Activated naive CD8-positive, alpha-beta T cell treated with anti-CD3 and anti-CD28 coated beads, Interleukin-2, amount 50 U/mL, for 16 hours (primary cell): ENCODE results near the gene GPR82.
"Not testable (repeated sequence)": the region's sequence is repeated elsewhere in the genome, so short reads cannot be mapped to it uniquely, and the experiment has no call there.

Source experiments
- DNase-seq: peaks from one replicate; pipeline ENCODE4 v3.0.0-alpha.2; 2020; ENCODE audit warnings: low read depth, low spot score

Gene GPR82, protein sequence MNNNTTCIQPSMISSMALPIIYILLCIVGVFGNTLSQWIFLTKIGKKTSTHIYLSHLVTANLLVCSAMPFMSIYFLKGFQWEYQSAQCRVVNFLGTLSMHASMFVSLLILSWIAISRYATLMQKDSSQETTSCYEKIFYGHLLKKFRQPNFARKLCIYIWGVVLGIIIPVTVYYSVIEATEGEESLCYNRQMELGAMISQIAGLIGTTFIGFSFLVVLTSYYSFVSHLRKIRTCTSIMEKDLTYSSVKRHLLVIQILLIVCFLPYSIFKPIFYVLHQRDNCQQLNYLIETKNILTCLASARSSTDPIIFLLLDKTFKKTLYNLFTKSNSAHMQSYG

DNA sequence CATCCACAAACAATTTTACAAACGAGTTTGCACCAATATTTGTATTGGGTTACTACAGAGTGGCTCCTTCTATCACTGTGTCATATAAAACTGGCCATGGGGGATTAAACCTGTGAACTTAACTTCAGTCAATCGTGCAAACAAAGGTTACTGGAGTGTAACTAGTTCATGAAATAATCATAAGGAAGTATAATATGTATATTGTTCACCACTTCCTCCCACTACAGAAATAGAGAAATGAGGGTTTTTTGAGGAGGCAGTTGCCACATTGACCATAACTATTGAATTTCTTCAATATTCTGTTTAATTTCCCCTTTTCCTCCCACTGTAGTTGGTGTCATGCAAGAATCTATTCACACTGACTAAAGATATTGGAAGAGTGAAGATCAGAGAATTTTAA, at the start of gene GPR82:
TSS of gene GPR82 (plus strand) at position 356 of the 400 bp plus-strand sequence. CDS start 2,846 bp downstream, outside the sequence.
- no peak for DNase-seq

DNA sequence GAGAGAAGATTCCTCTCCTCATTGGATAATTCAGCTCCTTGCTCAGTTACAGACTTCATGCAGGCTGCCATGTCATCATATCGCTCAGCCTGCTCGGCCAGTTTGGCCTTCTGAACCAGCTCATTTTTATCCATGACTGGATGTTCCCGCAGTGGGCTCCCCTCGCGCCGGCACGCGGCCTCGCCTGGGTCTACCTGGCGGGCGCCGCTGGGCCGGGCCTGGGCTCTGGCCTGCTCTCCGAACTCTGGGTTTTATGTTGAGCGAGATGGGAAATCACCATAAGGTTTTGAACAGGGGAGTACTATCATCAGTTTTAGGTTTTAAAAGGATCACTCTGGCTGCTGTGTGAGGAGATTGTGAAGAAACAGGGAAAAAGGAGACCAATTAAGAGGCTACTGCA, 47.6 kb upstream of the GPR82 start:
- DNase-seq, result not testable (repeated sequence)

DNA sequence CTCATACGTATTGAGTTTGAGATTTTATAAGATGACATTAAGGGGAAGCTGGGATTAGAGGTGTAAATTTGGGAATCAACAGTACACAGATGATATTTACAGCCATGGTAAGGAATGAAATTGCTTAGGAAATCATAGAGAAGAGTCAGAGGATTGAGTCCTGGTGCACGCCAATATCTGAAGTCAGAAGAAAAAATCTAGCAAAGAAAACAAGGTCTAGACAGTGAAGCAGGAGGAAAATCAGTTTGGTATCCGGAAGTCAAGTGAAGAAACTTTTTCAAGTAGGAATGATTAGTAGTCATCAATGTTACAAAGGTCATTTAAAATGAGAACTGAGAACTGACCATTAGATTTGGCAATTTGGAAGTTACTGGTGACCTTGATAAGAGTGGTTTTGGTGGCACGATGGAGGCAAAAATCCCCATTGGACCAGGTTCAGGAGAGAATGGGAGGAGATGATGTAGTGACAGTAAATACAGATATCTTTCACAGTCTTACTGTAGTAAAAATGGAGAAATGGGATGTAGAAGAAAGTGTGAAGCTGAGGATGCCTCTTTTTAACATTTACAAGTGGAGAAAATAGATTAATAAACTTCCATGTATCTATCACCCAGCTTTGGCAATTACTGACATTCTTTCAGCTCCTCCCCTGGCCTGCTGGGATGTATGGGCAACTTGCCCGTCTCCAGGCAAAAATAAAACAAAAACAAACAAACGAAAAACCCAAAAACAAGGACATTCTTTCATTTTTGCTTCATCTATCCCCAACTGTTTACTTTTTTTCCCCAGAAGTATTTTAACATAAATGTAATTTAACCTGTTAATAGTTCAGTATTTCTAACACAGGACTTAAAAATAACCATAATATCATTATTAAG, 46.6 kb upstream of the GPR82 start:
- DNase-seq, result no peak

DNA sequence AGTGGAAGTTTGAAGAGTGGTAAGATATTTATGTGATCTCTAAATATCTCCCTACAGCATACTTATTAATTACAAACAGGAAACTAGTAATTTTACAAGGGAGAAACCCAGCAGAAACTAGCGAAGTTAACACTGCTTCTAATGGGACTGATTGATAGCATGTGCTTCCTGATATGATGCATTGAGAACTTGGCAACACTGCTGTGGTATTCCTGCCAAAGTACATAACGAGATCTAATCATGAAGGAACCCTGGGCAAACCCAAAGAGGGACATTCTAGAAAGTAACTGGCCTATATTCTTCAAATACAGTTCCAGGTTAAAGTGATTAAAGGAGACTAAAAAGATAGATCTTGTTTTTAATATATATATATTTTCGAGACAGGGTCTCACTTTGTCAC, 39.8 kb upstream of the GPR82 start:
- DNase-seq, result no peak

DNA sequence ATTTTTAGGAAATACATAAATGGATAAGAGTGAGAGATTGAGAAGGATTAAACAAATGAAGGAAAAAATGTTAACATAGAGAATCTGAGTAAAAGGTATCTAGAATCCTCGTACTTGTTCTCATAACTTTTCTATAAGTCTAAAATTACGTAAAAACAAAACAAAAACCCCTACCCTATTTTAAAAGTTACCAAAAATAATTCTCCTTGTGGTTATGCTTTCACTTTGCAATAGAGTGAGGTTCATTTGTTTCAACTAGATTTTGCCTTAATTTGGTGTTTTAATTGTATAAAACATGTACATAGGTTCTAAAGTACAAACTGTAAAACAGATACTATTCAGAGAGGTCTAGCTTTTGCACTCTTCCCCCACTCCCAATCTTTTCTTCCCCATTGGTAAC, 39.0 kb upstream of the GPR82 start:
- no peak for DNase-seq

DNA sequence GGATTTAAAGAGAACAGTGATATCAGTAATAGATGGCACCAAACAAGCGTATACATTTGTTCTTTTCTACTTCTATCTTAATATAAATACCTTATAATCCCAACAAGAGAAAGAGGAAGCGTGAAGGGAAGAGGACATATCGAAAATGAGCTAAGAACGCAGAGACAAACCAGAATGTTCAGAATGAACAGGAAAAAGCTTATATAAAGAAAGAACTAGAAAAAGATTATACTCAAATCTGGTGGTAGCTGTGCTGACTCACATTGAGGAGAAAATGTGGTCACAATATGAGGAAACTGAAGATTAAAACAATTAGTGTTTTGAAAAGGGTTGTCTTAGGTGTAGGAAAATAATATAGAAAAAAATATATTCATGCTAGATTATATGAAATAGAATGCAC, 37.2 kb upstream of the GPR82 start:
- no peak for DNase-seq

DNA sequence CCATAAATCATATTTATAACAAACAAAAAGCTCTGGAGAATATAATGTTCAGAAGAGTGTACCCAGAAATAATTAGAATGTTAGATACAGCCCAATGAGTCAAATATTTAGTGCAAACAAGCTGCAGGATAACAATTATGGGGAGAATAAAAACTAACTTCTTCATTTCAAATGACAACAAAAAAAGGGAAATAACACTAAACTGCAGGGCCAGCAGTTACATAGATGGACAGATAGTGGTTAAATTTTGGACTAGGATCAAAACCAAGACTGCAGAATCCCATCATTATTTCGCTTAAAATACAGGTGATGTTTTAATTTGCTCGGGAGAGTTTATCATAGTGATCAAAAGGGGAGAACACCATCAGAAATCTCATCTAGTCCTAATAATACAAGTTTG, 35.8 kb upstream of the GPR82 start:
- no peak for DNase-seq

DNA sequence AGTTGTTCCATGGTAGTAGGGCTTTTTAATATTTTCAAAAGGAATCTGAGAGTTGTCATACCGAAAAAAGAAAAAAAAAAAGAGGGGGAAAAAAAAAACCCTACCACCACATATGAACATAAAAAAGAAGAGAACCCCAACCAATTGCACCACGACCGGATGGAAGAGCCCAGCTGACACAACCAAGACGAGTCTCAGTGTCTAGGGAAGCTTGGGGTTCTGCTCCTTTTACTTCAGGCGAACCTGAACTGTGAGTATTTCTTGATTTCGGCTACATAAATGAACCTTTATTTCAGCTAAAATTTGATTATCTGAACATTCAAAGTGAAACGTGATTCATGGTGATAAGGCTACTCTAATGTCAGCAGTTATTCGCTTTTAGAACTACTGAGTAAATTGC, 35.1 kb upstream of the GPR82 start, which contains the start of gene GPR34:
TSS of gene GPR34 (plus strand) at position 139 of the 400 bp plus-strand sequence. CDS start 6,661 bp downstream, outside the sequence.
- DNase-seq, result no peak

DNA sequence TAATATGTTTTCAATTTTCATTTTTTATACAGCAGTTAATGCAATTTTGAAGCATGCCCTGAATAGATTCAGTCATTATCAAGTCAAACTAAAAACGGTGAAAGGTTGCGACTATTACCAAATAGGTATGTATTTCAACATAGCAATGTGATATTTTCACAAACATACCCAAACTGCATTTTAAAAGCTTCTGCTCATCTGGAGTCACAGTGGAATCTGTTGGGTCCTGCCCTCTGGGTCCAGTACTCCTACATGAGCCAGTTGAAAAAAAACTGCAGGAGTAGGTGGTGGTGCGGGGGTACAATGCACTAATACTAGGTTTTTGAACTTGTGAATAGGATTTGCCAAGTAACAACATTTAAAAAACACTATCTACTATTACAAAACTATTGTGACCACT, 34.3 kb upstream of the GPR82 start:
- DNase-seq, result no peak

DNA sequence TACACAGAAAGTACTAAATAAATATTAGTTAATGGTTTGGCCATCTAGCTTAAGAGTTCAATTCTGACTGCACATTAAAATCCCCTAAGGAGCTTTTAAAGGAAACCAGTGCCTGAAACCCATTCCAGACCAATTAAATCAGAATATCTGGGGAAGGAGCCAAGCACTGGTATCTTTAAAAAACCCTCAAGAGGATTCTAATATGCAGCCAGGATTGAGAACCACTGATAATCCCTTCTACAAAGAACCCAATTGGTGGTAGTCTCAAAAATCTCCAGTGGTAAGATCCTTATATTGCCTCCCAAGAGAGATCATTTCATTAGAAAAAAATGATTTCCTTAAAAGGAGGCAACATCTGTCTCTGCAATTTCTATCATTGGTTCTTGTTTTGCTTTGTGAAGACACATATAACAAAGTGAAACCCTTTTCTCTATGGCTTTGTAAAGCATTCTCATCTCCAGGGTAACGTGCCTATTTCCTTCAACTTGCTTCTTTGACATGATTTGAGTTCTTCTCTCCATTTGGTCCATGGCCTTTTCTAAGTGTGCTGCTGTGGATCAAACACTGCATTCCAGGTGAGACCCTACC, 31.7 kb upstream of the GPR82 start:
- DNase-seq, result no peak

DNA sequence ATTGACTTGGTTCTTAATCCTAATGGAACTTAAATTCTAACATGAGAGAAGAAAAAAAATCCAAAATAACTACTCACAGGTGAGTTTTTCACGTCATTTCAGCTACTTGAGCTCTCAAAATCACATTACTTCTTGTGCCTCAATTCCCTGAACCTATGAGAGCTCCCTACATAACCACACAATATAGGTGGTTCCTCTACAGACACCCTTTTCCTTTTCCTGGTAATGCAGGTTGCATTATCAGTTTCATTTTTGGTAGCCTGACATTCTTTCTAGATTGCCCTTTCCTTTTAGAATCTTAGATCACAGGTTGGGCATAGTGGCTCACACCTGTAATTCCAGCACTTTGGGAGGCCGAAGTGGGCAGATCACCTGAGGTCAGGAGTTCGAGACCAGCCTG, 31.0 kb upstream of the GPR82 start:
- DNase-seq, result no peak

DNA sequence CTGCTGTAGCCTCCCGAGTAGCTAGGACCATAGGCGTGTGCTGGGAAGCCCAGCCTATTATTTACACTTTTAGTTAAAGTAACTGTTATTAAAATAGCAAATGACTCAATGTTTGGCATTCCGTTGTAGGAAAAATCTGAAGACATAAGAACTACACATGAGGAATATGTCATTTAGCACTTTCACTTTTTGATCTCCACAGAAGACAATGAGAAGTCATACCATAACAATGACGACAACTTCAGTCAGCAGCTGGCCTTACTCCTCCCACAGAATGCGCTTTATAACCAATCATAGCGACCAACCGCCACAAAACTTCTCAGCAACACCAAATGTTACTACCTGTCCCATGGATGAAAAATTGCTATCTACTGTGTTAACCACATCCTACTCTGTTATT, 28.6 kb upstream of the GPR82 start:
- DNase-seq, result no peak

DNA sequence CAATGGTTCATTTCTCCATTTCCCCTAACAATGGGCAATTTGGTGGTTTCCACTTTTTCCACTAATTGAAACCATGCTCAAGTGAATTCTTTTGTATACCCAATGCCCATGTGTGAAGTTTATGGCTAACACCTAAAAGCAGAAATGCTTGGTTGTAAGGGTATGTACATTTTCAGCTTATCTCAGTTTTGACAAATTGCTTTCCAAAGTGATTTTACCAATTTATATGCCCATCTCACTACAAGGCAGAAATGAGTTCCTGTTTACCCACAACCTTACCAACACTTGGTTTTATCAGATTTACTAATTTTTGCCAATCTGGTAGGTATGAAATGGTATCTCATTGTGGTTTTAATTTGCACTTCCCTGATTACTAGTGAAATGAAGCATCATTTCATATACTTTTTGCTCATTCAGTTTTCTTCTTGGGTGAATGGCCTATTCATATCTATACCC, 20.4 kb upstream of the GPR82 start:
- no peak for DNase-seq

DNA sequence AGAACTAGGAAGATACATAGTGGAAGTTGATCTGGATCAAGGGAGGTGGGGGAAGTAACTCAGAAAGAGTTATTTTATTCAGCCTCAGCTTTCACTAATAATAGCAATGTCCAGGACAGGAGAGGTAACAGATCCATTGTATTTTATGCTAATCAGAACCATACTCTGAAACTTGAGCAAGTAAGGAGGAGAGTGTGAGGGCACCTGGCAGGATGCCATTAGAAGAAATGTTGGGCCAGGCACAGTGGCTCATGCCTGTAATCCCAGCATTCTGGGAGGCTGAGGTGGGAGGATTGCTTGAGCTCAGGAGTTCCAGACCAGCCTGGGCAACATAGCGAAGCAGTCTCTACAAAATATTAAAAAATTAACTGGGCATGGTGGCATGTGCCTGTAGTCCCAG, 18.9 kb upstream of the GPR82 start:
- DNase-seq, result no peak

DNA sequence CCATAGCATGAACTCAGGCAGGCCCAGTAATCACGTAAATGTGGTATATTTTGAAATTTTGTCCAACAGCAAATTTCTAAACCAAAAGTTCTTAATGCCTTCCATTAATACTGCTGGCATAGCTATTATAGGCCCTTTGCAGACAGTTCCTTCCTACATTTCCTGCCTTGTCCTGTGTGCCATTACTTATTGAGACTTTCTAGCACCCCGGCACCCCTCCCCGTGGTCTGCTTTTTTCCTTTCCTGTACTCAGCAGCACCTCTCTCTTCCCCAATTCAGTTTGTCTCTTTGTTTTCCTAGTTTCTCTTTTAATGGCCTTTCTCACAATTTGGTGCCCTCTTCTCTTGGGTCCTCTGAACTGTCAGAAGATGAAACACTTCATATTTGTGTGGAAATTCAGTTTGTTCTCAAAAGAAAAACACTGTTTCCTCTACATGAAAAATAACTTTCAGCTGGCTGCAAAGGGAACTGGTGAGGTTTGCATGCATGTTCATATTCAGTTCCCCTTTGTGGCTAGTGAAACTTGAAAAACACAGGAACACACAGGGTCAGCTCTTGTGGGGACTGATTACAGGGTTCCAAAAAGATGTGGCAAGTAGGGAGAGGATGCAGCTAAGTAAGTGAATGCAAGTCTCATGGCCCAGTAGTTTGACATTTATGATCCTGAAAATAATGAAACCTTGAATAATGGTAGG, 18.2 kb upstream of the GPR82 start:
- DNase-seq, result no peak

DNA sequence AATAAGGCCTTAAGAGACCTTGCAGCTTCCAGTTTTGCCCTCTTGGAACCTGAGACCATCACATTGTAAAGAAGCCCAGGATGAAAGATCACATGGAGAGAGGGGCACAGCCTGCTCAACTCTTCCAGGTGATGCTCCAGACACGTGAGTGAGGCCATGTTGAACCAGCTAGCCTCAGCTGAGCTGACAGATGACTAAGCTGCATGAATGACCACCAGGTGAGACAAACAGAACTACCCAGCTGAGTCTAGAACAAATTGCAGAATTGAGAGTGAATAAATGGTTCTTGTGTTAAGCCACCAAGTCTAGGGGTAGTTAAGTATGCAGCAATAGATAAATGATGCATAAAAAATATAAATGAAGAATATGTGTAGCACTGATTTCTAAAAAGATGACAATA, 16.8 kb upstream of the GPR82 start:
- no peak for DNase-seq

DNA sequence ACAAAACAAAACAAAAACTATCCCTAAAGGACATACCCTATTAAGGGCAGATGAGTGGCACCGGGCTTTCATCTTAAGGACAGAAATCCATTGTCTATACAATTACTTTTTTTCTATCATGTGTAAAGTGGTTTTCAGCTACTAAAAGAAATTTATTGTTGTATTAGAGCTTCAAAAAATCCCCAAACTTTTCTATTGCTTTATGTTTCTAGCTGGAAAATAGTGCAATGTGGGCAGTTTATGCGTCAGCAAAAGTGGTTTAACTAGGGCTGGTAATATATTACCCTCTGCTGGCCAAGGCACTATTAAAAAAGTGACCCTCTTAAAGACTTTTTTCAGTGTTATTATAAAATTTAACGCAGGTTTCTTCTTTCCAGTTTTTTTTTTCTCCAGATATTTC, 15.5 kb upstream of the GPR82 start:
- no peak for DNase-seq

DNA sequence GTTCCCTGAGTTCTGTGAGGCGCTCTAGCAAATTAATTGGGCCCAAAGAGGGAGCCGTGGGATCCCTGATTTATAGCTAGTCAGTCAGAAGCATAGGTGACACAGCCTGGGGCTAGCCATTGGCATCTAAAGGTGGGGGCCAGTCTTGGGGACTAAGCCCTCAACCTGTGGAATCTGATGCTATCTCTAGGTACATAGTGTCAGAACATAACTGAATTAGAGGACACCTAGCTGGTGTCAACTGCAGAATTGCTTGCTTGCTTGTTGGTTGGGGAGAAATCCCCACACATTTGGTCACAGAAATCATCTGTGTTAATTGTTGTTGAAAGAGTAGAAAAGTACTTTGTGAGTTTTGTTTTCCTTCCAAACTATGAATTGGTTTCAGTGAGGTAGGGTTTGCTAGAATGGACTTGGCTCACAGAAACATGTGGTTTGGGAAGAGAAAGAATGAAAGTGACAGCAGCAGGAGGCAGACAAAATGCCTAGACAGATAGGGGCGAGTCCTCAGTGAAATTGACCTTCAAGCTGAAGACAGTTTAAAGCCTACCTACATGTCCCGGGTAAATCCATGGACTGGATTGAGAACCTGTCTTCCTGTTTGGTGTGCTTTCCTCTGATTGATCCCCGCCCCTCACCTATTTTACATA, 12.8 kb upstream of the GPR82 start:
- DNase-seq, result no peak

DNA sequence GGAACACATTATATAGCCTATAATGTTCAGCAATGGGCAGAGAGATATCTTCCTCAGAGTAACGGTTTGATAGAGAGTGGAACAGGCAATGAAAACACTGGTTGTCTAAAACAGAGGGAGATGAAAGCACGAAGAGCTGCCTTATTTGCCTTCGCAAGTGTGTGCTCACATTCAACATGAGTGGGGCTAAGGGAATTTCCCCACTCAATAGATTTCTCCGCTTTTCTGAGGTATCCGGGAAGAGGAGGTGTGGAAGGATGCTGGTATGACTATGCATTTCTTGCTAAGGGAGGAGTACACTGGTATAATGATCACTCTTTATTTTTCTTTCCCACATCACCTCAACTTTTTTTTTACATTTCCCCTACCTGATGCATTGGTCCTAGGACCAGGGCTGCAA, 7.8 kb upstream of the GPR82 start:
- DNase-seq, result no peak

DNA sequence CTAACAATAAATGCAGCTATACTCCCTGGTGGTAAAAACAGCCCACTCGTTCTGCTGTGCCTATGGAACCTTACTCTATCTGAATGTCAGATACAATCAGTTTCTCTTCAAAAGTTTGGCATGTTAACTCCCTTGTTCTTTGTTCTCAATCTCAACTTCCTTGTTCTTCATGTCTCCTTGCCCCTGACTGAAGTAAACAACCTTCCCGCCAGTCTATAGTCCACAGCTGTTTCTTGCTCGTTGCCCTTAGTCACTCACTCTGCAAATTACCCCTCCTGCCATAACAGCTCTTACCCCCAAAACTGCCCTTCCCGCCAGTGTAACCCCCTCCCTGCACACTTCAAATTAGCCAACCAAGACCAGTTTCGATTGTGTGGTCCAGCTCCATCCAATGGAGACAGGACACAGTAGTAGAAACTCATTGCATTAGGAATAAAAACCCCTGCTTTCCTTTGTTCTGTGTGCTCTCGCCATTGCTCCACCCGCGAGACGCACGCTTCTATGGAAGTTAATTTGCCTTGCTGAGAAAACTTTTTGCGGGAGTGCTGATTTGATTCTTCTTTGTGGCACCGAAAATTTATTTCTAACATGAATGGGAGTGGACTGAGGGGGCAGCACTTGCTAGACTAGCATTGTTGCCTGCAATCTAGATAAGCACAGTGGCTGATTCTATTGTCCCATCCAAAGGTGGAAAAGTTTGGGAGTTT, 7.1 kb upstream of the GPR82 start:
- DNase-seq, result no peak
